Measurements from ENCODE around the gene LARGE1.

DNA sequence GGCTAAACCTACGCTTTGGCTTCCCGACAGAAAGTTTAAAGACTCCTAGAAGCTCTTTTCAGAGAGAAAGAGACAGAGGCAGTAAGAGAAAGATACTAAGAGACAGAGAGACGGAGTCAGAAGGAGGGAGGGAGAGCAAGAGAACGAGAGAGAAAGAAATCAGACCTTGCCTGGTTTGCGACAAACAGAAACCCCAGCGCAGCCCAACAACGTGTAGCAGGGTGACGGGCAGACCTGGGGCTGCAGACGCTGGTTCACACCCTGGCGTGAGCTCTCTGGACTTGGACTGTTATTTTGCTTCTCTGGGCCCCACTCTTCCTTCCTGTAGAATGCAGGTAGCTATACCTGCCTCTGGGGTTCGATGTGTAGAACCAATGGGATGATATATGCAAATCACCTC is 617.7 kb downstream of the LARGE1 start:
- no peak for TF ChIP-seq STAT5A (IDR thresholded peaks at IDR 0.05; ENCODE audit: borderline replicate concordance, low read length)
- no peak for TF ChIP-seq NFRKB (IDR thresholded peaks at IDR 0.05; ENCODE audit: low read depth)
- TF ChIP-seq ETV1 (tag; conservative IDR thresholded peaks at IDR 0.05; ENCODE audit: low read depth): no peak
- TF ChIP-seq, protein P1, sequence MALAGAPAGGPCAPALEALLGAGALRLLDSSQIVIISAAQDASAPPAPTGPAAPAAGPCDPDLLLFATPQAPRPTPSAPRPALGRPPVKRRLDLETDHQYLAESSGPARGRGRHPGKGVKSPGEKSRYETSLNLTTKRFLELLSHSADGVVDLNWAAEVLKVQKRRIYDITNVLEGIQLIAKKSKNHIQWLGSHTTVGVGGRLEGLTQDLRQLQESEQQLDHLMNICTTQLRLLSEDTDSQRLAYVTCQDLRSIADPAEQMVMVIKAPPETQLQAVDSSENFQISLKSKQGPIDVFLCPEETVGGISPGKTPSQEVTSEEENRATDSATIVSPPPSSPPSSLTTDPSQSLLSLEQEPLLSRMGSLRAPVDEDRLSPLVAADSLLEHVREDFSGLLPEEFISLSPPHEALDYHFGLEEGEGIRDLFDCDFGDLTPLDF (CRISPR knock-in tag; IDR thresholded peaks at IDR 0.05): no peak
- TF ChIP-seq PML (IDR thresholded peaks at IDR 0.05; ENCODE audit: low read length): no peak
- TF ChIP-seq, protein P2, sequence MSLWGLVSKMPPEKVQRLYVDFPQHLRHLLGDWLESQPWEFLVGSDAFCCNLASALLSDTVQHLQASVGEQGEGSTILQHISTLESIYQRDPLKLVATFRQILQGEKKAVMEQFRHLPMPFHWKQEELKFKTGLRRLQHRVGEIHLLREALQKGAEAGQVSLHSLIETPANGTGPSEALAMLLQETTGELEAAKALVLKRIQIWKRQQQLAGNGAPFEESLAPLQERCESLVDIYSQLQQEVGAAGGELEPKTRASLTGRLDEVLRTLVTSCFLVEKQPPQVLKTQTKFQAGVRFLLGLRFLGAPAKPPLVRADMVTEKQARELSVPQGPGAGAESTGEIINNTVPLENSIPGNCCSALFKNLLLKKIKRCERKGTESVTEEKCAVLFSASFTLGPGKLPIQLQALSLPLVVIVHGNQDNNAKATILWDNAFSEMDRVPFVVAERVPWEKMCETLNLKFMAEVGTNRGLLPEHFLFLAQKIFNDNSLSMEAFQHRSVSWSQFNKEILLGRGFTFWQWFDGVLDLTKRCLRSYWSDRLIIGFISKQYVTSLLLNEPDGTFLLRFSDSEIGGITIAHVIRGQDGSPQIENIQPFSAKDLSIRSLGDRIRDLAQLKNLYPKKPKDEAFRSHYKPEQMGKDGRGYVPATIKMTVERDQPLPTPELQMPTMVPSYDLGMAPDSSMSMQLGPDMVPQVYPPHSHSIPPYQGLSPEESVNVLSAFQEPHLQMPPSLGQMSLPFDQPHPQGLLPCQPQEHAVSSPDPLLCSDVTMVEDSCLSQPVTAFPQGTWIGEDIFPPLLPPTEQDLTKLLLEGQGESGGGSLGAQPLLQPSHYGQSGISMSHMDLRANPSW (CRISPR knock-in tag; IDR thresholded peaks at IDR 0.05): no peak
- TF ChIP-seq, protein P3, sequence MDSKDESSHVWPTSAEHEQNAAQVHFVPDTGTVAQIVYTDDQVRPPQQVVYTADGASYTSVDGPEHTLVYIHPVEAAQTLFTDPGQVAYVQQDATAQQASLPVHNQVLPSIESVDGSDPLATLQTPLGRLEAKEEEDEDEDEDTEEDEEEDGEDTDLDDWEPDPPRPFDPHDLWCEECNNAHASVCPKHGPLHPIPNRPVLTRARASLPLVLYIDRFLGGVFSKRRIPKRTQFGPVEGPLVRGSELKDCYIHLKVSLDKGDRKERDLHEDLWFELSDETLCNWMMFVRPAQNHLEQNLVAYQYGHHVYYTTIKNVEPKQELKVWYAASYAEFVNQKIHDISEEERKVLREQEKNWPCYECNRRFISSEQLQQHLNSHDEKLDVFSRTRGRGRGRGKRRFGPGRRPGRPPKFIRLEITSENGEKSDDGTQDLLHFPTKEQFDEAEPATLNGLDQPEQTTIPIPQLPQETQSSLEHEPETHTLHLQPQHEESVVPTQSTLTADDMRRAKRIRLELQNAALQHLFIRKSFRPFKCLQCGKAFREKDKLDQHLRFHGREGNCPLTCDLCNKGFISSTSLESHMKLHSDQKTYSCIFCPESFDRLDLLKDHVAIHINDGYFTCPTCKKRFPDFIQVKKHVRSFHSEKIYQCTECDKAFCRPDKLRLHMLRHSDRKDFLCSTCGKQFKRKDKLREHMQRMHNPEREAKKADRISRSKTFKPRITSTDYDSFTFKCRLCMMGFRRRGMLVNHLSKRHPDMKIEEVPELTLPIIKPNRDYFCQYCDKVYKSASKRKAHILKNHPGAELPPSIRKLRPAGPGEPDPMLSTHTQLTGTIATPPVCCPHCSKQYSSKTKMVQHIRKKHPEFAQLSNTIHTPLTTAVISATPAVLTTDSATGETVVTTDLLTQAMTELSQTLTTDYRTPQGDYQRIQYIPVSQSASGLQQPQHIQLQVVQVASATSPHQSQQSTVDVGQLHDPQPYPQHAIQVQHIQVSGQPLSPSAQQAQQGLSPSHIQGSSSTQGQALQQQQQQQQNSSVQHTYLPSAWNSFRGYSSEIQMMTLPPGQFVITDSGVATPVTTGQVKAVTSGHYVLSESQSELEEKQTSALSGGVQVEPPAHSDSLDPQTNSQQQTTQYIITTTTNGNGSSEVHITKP (IDR thresholded peaks at IDR 0.05; ENCODE audit: partially characterized antibody): no peak

Data from K562 (cell line).